ENCODE data around the gene SMURF1.

The SMURF1 gene

DNA sequence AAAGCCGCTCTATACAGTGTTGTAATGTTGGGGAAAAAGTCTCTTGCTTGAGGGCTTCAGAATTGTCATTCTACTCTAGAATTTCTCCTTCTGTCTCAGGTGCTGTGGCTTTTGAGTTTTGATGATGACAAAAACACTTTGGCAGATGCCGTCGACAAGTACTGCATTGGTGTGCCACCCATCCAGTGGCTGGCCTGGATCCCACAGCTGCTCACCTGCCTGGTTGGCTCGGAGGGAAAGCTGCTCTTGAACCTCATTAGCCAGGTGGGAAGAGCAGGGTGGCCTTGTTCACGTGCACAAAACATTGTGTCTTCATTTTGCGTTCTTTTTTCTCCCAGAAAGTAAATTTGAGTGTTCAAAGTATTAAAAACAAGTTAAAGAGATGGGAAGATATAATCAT, 153.6 kb downstream of the SMURF1 start:
- Histone ChIP-seq H3K4me3 (ENCODE audit: low read length) (no peak overlapping the region), H3K9me3 (ENCODE audit: control insufficient read depth, low read length) (no peaks in the 10 kb centered on the region), H3K36me3 (ENCODE audit: control insufficient read depth, insufficient read depth, low read length, severe bottlenecking) (peaks cover 91% of the 10 kb centered on the region), H3K9ac (ENCODE audit: low read length) (no peak overlapping the region), H3K27me3 (replicated peaks; ENCODE audit: control insufficient read depth, insufficient read depth, low read length) (no peaks in the 10 kb centered on the region), H3K4me1 (ENCODE audit: control insufficient read depth, insufficient read depth, low read length) (no peaks in the 10 kb centered on the region)
- no peak for DNase-seq (ENCODE audit: low read depth)

GRCh38 chr7:98988641-98989040, 155.3 kb downstream of the SMURF1 start:
- no peak overlapping the region for H3K4me3 ChIP-seq (ENCODE audit: low read length)
- H3K9ac ChIP-seq (ENCODE audit: low read length) = no peak overlapping the region
- no peak for DNase-seq (ENCODE audit: low read depth)
- no peaks in the 10 kb centered on the region for H3K27me3 ChIP-seq (replicated peaks; ENCODE audit: control insufficient read depth, insufficient read depth, low read length)
- H3K9me3 ChIP-seq (ENCODE audit: control insufficient read depth, low read length) = no peaks in the 10 kb centered on the region
- no peaks in the 10 kb centered on the region for H3K4me1 ChIP-seq (ENCODE audit: control insufficient read depth, insufficient read depth, low read length)
- H3K36me3 ChIP-seq (ENCODE audit: control insufficient read depth, insufficient read depth, low read length, severe bottlenecking) = peaks cover 91% of the 10 kb centered on the region

DNA sequence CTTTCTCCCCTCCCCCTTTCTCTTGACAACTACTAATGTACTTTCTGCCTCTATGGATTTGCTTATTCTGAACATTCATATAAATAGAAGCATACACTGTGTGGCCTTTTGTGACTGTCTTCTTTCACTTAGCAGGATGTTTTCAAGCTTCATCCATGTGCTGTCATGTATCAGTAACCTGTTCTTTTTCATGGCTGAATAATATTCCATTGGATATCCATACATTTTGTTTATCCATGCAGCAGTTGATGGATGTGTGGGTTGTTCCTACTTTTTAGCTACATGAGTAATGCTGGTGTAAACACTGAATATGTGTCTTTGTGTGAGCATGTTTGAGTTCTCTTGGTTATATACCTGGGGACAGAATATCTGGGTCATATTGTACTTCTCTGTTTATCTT, 158.0 kb downstream of the SMURF1 start:
- peaks cover 91% of the 10 kb centered on the region for H3K36me3 ChIP-seq (ENCODE audit: control insufficient read depth, insufficient read depth, low read length, severe bottlenecking)
- H3K9me3 ChIP-seq (ENCODE audit: control insufficient read depth, low read length) = no peaks in the 10 kb centered on the region
- no peaks in the 10 kb centered on the region for H3K27me3 ChIP-seq (replicated peaks; ENCODE audit: control insufficient read depth, insufficient read depth, low read length)

DNA sequence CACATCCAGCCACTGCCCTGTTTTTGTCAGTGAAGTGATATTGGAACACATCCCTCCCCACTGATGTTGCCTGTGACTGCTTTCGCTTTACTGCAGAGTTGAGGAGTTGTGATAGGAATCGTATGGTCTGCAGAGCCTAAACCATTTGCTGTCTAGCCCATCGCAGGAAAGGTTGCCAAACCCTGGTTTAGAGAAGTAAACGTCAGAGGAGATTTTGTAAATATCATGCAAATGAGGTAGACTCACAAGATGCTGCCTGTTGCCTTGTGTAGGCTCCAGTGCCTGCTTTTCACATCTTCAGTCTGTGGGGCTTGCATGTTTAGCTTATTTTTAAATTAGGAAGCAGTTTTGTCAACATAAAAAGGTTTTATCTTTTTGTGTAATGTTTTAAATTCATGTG, 158.5 kb downstream of the SMURF1 start:
- H3K36me3 ChIP-seq (ENCODE audit: control insufficient read depth, insufficient read depth, low read length, severe bottlenecking) = peaks cover 91% of the 10 kb centered on the region

More for the DNA sequence above, 158.0 kb downstream of the SMURF1 start:
- H3K4me1 ChIP-seq (ENCODE audit: control insufficient read depth, insufficient read depth, low read length) = no peaks in the 10 kb centered on the region
- H3K9ac ChIP-seq (ENCODE audit: low read length) = no peak overlapping the region
- no peak for DNase-seq (ENCODE audit: low read depth)
- H3K4me3 ChIP-seq (ENCODE audit: low read length) = no peak overlapping the region

DNA sequence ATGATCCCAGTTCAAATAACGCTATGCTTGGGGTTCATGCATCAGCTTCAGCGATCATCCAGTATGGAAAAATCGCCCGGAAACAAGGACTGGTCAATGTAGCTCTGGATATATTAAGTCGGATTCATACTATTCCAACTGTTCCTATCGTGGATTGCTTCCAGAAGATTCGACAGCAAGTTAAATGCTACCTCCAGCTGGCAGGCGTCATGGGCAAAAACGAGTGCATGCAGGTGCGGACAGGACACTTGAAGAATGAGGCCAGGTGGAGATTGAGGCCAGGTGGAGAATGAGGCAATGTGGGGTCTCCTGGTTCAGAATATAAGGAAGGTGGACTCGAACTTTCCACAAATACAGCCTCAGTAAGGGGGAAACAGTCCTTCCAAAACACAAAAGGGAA, 159.8 kb downstream of the SMURF1 start:
- no peaks in the 10 kb centered on the region for H3K27me3 ChIP-seq (replicated peaks; ENCODE audit: control insufficient read depth, insufficient read depth, low read length)
- H3K4me1 ChIP-seq (ENCODE audit: control insufficient read depth, insufficient read depth, low read length) = no peaks in the 10 kb centered on the region
- DNase-seq (ENCODE audit: low read depth) = no peak
- H3K4me3 ChIP-seq (ENCODE audit: low read length) = no peak overlapping the region
- no peak overlapping the region for H3K9ac ChIP-seq (ENCODE audit: low read length)
- peaks cover 91% of the 10 kb centered on the region for H3K36me3 ChIP-seq (ENCODE audit: control insufficient read depth, insufficient read depth, low read length, severe bottlenecking)
- no peaks in the 10 kb centered on the region for H3K9me3 ChIP-seq (ENCODE audit: control insufficient read depth, low read length)

More for the DNA sequence above, 158.5 kb downstream of the SMURF1 start:
- Histone ChIP-seq H3K4me1 (ENCODE audit: control insufficient read depth, insufficient read depth, low read length) (no peaks in the 10 kb centered on the region), H3K4me3 (ENCODE audit: low read length) (no peak overlapping the region), H3K9me3 (ENCODE audit: control insufficient read depth, low read length) (no peaks in the 10 kb centered on the region), H3K27me3 (replicated peaks; ENCODE audit: control insufficient read depth, insufficient read depth, low read length) (no peaks in the 10 kb centered on the region), H3K9ac (ENCODE audit: low read length) (no peak overlapping the region)
- DNase-seq (ENCODE audit: low read depth) = no peak

DNA sequence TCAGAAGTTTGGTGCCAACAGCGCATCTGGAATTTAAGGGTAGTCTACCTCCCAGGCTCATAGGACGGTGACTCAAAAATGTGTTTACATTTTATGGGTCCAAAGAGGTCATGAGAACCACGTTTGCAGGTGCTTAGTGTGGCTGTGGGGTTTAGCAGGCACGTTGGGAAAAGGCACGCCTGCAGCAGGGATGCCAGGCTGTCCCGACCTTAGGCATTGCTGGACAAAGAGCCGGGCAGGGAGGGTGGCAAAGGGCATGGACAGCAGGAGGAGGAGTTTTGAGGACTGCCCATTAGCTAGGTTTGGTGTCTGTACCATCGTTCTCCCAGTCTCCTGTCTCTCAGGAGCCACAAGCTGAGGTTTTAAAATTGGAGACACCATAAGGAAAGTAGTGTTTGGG, 161.2 kb downstream of the SMURF1 start:
- DNase-seq (ENCODE audit: low read depth) = no peak
- no peak overlapping the region for H3K4me3 ChIP-seq (ENCODE audit: low read length)
- H3K4me1 ChIP-seq (ENCODE audit: control insufficient read depth, insufficient read depth, low read length) = no peaks in the 10 kb centered on the region
- no peaks in the 10 kb centered on the region for H3K9me3 ChIP-seq (ENCODE audit: control insufficient read depth, low read length)
- peaks cover 91% of the 10 kb centered on the region for H3K36me3 ChIP-seq (ENCODE audit: control insufficient read depth, insufficient read depth, low read length, severe bottlenecking)
- no peak overlapping the region for H3K9ac ChIP-seq (ENCODE audit: low read length)
- H3K27me3 ChIP-seq (replicated peaks; ENCODE audit: control insufficient read depth, insufficient read depth, low read length) = no peaks in the 10 kb centered on the region

DNA sequence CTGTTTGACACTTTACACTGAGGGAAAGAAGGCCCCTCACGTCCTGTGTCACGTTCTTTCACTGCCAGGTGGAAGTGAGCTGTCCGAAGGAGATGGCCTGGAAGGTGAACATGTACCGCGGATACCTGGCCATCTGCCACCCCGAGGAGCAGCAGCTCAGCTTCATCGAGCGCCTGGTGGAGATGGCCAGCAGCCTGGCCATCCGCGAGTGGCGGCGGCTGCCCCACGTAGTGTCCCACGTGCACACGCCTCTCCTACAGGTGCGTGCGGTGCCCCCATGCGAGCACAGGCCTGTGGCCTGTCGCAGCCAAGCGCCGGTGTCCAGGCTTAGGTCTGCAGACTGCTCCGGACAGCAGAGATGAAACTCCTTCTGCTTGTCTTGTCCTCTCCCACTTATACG, 162.2 kb downstream of the SMURF1 start:
- H3K9me3 ChIP-seq (ENCODE audit: control insufficient read depth, low read length) = no peaks in the 10 kb centered on the region
- peaks cover 98% of the 10 kb centered on the region for H3K36me3 ChIP-seq (ENCODE audit: control insufficient read depth, insufficient read depth, low read length, severe bottlenecking)
- no peak overlapping the region for H3K9ac ChIP-seq (ENCODE audit: low read length)
- H3K27me3 ChIP-seq (replicated peaks; ENCODE audit: control insufficient read depth, insufficient read depth, low read length) = no peaks in the 10 kb centered on the region
- no peak overlapping the region for H3K4me3 ChIP-seq (ENCODE audit: low read length)
- no peaks in the 10 kb centered on the region for H3K4me1 ChIP-seq (ENCODE audit: control insufficient read depth, insufficient read depth, low read length)
- DNase-seq (ENCODE audit: low read depth) = no peak

DNA sequence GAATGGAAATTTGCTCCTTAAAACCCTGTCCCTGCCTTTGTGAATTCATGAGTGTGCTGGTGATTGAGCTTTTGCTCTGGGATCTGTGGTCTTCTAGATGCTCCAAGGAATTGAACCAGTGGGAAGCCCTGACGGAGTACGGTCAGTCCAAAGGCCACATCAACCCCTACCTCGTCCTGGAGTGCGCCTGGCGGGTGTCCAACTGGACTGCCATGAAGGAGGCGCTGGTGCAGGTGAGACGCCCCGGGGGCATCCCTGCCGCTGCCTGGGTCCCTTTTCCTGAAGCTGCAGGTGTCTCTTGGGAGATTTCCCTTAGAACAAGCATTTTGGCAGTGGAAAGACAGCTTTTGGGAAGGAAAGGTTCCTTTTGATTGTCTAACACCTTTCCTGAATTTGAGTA, 165.2 kb downstream of the SMURF1 start:
- DNase-seq (ENCODE audit: low read depth) = no peak
- H3K4me3 ChIP-seq (ENCODE audit: low read length) = no peak overlapping the region
- peaks cover 7% of the 10 kb centered on the region for H3K4me1 ChIP-seq (ENCODE audit: control insufficient read depth, insufficient read depth, low read length)
- H3K9ac ChIP-seq (ENCODE audit: low read length) = no peak overlapping the region
- H3K27me3 ChIP-seq (replicated peaks; ENCODE audit: control insufficient read depth, insufficient read depth, low read length) = no peaks in the 10 kb centered on the region
- H3K36me3 ChIP-seq (ENCODE audit: control insufficient read depth, insufficient read depth, low read length, severe bottlenecking) = peaks cover 97% of the 10 kb centered on the region
- H3K9me3 ChIP-seq (ENCODE audit: control insufficient read depth, low read length) = no peaks in the 10 kb centered on the region

All from adipocyte (in vitro differentiated cells).